WTC11 (cell line): ENCODE data around the gene CREB1.

Experiments
- CREB1 ChIP-seq: sonication (generic); formaldehyde crosslinking; IDR thresholded peaks from 2 replicates; pipeline ENCODE4 v1.8.0; 2023; ENCODE audit warnings: mild to moderate bottlenecking, missing genetic modification reagents
- NR3C1 ChIP-seq: sonication (generic); formaldehyde crosslinking; conservative IDR thresholded peaks from 2 replicates; pipeline ENCODE4 v1.8.1; 2023; ENCODE audit warnings: low read depth, mild to moderate bottlenecking, missing genetic modification reagents
- RELA ChIP-seq: sonication (generic); formaldehyde crosslinking; IDR thresholded peaks from 2 replicates; pipeline ENCODE4 v1.8.1; 2022; ENCODE audit warnings: missing genetic modification reagents, mild to moderate bottlenecking, borderline replicate concordance
- ZNF121 ChIP-seq: sonication (generic); formaldehyde crosslinking; IDR thresholded peaks from 2 replicates; pipeline ENCODE4 v1.8.0; 2023; ENCODE audit warnings: missing genetic modification reagents
- TF ChIP-seq, protein P1 (sequence below): fragments of 200-600 bp; IDR thresholded peaks from 2 replicates; pipeline ENCODE4 v1.8.0; 2022; ENCODE audit warnings: antibody characterized with exemption

DNA sequence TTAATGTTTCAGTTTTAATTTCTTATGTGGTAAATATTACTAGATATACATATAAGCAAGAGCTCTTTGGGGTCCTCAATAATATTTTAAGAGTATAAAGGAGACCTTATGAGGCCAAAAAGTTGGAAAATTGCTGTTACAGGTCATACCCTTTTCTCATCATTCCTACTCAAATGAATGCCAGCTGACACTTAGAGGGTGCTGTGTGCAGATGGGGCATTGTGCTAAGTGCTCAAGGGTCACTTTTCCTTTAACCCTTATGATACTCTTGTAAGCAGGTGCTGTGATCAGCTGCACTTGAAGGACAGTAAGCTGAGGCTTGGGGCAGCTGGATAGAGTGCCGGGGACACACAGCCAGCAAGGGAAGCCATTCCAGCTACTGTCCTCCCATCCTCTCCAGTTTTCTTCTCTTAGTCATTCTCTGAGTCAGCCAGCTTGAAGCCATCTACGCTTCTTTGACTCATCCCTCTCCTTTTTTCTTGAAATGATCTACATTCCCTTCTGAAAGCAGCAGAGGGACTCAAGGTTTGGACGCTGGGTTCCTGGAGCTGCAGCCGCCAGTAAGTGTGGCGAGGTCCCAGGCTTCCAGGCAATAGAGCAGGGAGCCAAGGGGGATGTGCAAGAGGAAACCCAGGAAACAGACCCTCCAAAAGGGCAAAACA is 42.0 kb upstream of the CREB1 start:
- TF ChIP-seq, protein P1, sequence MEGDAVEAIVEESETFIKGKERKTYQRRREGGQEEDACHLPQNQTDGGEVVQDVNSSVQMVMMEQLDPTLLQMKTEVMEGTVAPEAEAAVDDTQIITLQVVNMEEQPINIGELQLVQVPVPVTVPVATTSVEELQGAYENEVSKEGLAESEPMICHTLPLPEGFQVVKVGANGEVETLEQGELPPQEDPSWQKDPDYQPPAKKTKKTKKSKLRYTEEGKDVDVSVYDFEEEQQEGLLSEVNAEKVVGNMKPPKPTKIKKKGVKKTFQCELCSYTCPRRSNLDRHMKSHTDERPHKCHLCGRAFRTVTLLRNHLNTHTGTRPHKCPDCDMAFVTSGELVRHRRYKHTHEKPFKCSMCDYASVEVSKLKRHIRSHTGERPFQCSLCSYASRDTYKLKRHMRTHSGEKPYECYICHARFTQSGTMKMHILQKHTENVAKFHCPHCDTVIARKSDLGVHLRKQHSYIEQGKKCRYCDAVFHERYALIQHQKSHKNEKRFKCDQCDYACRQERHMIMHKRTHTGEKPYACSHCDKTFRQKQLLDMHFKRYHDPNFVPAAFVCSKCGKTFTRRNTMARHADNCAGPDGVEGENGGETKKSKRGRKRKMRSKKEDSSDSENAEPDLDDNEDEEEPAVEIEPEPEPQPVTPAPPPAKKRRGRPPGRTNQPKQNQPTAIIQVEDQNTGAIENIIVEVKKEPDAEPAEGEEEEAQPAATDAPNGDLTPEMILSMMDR: no peak
- TF ChIP-seq ZNF121 (no peak), RELA (no peak), CREB1 (CRISPR knock-in tag) (no peak), NR3C1 (CRISPR knock-in tag) (no peak)
